K562 (cell line): ENCODE results near the gene KCNJ12. TPM values are rescaled to one million over a fixed set of nuclear protein-coding genes. Genes with fewer than 3 reads are reported as not detected.

Experiments used
- ATAC-seq: fragments of 200-7000 bp; cut with Tn5 transposase; 3 replicates; pipeline ENCODE4 v1.9.1; 2020; ENCODE audit warnings: moderate library complexity
- BruUV-seq: library from RNA; stranded (reverse); fragments of 400-500 nt; replicated peaks from 2 replicates; lab custom pipeline; 2021; lab: Mats Ljungman, UMichigan
- CTCF ChIA-PET: fragments of 300-600 bp; formaldehyde crosslinking; extraction: SDS; loops from one replicate; lab custom pipeline; 2021; ENCODE audit warnings: low intra/inter-chr PET ratio; lab: Yijun Ruan, JAX
- POLR2A ChIA-PET: fragments of 300-600, 350-650 bp; sonication (Branson Sonifier 250); formaldehyde crosslinking; extraction: SDS; loops from one replicate; lab custom pipeline; 2021; ENCODE audit warnings: antibody characterized with exemption, inconsistent platforms; lab: Yijun Ruan, JAX
- DNase-seq, 4 experiments: peaks; one replicate each; pipeline versions ENCODE4 v3.0.0 to v3.0.0-alpha.2; 2011 to 2018; ENCODE audit warnings: low spot score in 3 of 4, mixed read lengths in 3 of 4; ENCODE audit errors: extremely low read depth in 1 of 4
- FAIRE-seq: peaks from 2 replicates; lab custom pipeline; 2011; peaks lifted over from hg19 to GRCh38; lab: Jason Lieb, UNC
- H2AFZ ChIP-seq: 2 replicates; pipeline ENCODE4 v1.6.0; 2011; ENCODE audit warnings: low read depth, low read length, control low read depth, inconsistent platforms
- H3K27ac ChIP-seq: fragments of 200-600 bp; 3 replicates; pipeline ENCODE4 v1.8.0; 2011; ENCODE audit warnings: low read depth, mild to moderate bottlenecking, control low read depth, inconsistent platforms, low read length, moderate library complexity, mixed read lengths; ENCODE audit errors: extremely low read depth
- H3K27me3 ChIP-seq, 2 experiments: fragments of 300-600 bp in 1 of 2; 2 replicates in 1 of 2; 3 replicates in 1 of 2; pipeline versions ENCODE4 v1.6.0 to v1.8.0; 2011; ENCODE audit warnings: inconsistent platforms in 2 of 2, low read length in 2 of 2, mild to moderate bottlenecking in 1 of 2, mixed read lengths in 1 of 2, moderate library complexity in 1 of 2; ENCODE audit not compliant: control insufficient read depth in 2 of 2, insufficient read depth in 2 of 2
- H3K36me3 ChIP-seq: fragments of 300-600 bp; 3 replicates; pipeline ENCODE4 v1.8.0; 2011; ENCODE audit warnings: mild to moderate bottlenecking, low read length, inconsistent platforms; ENCODE audit not compliant: control insufficient read depth, insufficient read depth
- H3K4me1 ChIP-seq, 2 experiments: fragments of 200-600 bp in 1 of 2; replicated peaks in 1 of 2; 2 replicates in 1 of 2; 3 replicates in 1 of 2; pipeline versions ENCODE4 v1.5.1 to v1.8.0; 2011; ENCODE audit warnings: inconsistent platforms in 2 of 2, low read length in 2 of 2, mild to moderate bottlenecking in 1 of 2, mixed read lengths in 1 of 2, moderate library complexity in 1 of 2; ENCODE audit not compliant: control insufficient read depth in 2 of 2, insufficient read depth in 2 of 2
- H3K4me2 ChIP-seq: 2 replicates; pipeline ENCODE4 v1.6.1; 2011; ENCODE audit warnings: low read length, control low read depth, inconsistent platforms, mixed read lengths; ENCODE audit not compliant: insufficient read depth
- H3K4me3 ChIP-seq: fragments of 200-600 bp; sonication (generic), shearing (Covaris generic); 2 replicates; pipeline ENCODE4 v1.5.1; 2016; ENCODE audit warnings: control low read depth, inconsistent platforms
- H3K79me2 ChIP-seq: fragments of 200-600 bp; 3 replicates; pipeline ENCODE4 v1.8.0; 2011; ENCODE audit warnings: low read length, inconsistent platforms; ENCODE audit not compliant: control insufficient read depth, insufficient read depth
- H3K9ac ChIP-seq, 2 experiments: 2 replicates each; pipeline versions ENCODE4 v1.6.0 to v1.6.1; 2011; ENCODE audit warnings: low read depth in 2 of 2, low read length in 2 of 2, control low read depth in 1 of 2, inconsistent platforms in 1 of 2, mild to moderate bottlenecking in 1 of 2, mixed read lengths in 1 of 2; ENCODE audit not compliant: insufficient read depth in 1 of 2
- H3K9me1 ChIP-seq: one replicate; pipeline ENCODE4 v1.6.0; 2011; ENCODE audit warnings: inconsistent platforms, mild to moderate bottlenecking, low read length, moderate library complexity; ENCODE audit not compliant: control insufficient read depth, insufficient read depth
- H3K9me3 ChIP-seq: replicated peaks from 2 replicates; pipeline ENCODE4 v1.5.1; 2011; ENCODE audit warnings: low read depth, low read length, inconsistent platforms; ENCODE audit not compliant: control insufficient read depth, insufficient read depth
- H4K20me1 ChIP-seq: replicated peaks from 2 replicates; pipeline ENCODE4 v1.6.1; 2011; ENCODE audit warnings: low read length, inconsistent platforms, mixed read lengths; ENCODE audit not compliant: control insufficient read depth, insufficient read depth
- CCNT2 ChIP-seq: IDR thresholded peaks from 2 replicates; pipeline ENCODE4 v1.6.1; 2011; ENCODE audit warnings: borderline replicate concordance, low read depth, mild to moderate bottlenecking, moderate library complexity, mixed read lengths, low read length; ENCODE audit not compliant: insufficient read length; ENCODE audit errors: extremely low read depth
- CREB5 ChIP-seq: fragments of 250-450 bp; sonication (Bioruptor Pico); IDR thresholded peaks from 2 replicates; pipeline ENCODE4 v1.5.0; 2020; ENCODE audit warnings: mild to moderate bottlenecking
- PKNOX1 ChIP-seq: fragments of 450-650 bp; IDR thresholded peaks from 2 replicates; pipeline ENCODE4 v1.6.1; 2016
- POLR2G ChIP-seq: fragments of 200-400 bp; formaldehyde crosslinking; IDR thresholded peaks from 2 replicates; pipeline ENCODE4 v1.6.1; 2017; ENCODE audit warnings: low read depth, mild to moderate bottlenecking, antibody characterized with exemption, low read length, moderate library complexity
- SNRNP70 ChIP-seq: fragments of 200-400 bp; formaldehyde crosslinking; optimal IDR thresholded peaks from 2 replicates; pipeline ENCODE3; 2017; ENCODE audit warnings: low read depth, low read length
- ZNF217 ChIP-seq: sonication (generic); formaldehyde crosslinking; IDR thresholded peaks from 2 replicates; pipeline ENCODE4 v1.8.0; 2022; ENCODE audit warnings: mild to moderate bottlenecking, missing genetic modification reagents
- ZNF699 ChIP-seq: fragments of 250-450 bp; sonication (Bioruptor Pico); IDR thresholded peaks from 2 replicates; pipeline ENCODE4 v1.8.0; 2021; ENCODE audit warnings: mild to moderate bottlenecking, moderate library complexity; ENCODE audit not compliant: insufficient replicate concordance
- WGBS: fragments of 100-300 bp; shearing (Covaris generic); methylation state at CpG from one replicate; pipeline ENCODE4 v1.1.6; 2016; ENCODE audit warnings: low coverage, mixed read lengths; ENCODE audit not compliant: insufficient coverage; ENCODE audit errors: missing lambda C conversion rate; 5-methylcytosine and 5-hydroxymethylcytosine counted together
- in situ Hi-C: fragments of 300-500 bp; cut with MboI; formaldehyde crosslinking; loops from 4 replicates; pipeline ENCODE4 v1.15.0; 2018; ENCODE audit warnings: inconsistent platforms, mixed read lengths
- intact Hi-C: fragments of 100-400 bp; cut with micrococcal nuclease; formaldehyde crosslinking; loops from 2 replicates; pipeline ENCODE4 v1.14.2; 2022
- polyA plus RNA-seq, 8 experiments: library from polyadenylated mRNA; depleted of rRNA in 4 of 8; stranded (reverse) in 5 of 8; unstranded in 3 of 8; fragments of >200 nt; fragmentation: Nextera tagmentation in 2 of 8; fragmentation: Illumina TruSeq in 1 of 8; extraction: Ambion mirVana in 2 of 8; extraction: Trizol in 1 of 8; gene quantifications; 2 replicates each; pipeline versions ENCODE4 v1.2.1 to v1.2.3, GENCODE V29; 2011 to 2014; ENCODE audit warnings: inconsistent platforms in 1 of 8, missing spikeins in 1 of 8
- total RNA-seq, 7 experiments: library from RNA; depleted of rRNA in 6 of 7; stranded (reverse); fragments of >200 nt in 6 of 7; fragmentation: Illumina TruSeq in 2 of 7; extraction: Trizol in 2 of 7; gene quantifications; 2 replicates each; pipeline versions ENCODE4 v1.2.1 to v1.2.3, GENCODE V29; 2011 to 2021; ENCODE audit warnings: low replicate concordance in 1 of 7

Gene KCNJ12
- total and polyA plus RNA-seq, 9 of the 15 experiments (the other 6 are each of a cell fraction or from before 2014, with no cell fraction given), result 0.02 TPM; not detected in 8

GRCh38 chr17:21377705-21378396, 1.7 kb downstream of the KCNJ12 start (continued):
- TF ChIP-seq CREB5 (CRISPR knock-in tag) (no peak), CCNT2 (no peak), PKNOX1 (no peak), SNRNP70 (no peak), ZNF217 (CRISPR knock-in tag) (no peak), ZNF699 (CRISPR knock-in tag) (no peak)

GRCh38 chr17:21378553-21378952, 2.4 kb downstream of the KCNJ12 start:
- peak in 2 of 4 experiments; percentile 17 to 22 for DNase-seq
- no peak overlapping the region for H2AFZ ChIP-seq
- TF ChIP-seq PKNOX1 (peak; percentile 40; the same call in 1 of the 2 replicates), POLR2G (no peak)
- TF ChIP-seq, all 486 proteins: peak for 1
- FAIRE-seq, result no peak
- Histone ChIP-seq H4K20me1 (no peaks in the 10 kb centered on the region; the same call in none of the 2 replicates), H3K79me2 (no peaks in the 10 kb centered on the region), H3K4me3 (no peak overlapping the region), H3K36me3 (no peaks in the 10 kb centered on the region), H3K4me2 (no peak overlapping the region), H3K4me1 (peaks cover 0 to 28% of the 10 kb centered on the region in 2 experiments; a peak in 2 of 5 replicates), H3K9ac (no peak overlapping the region), H3K9me3 (no peaks in the 10 kb centered on the region), H3K27me3 (peaks cover 0 to 16% of the 10 kb centered on the region in 2 experiments; a peak in 3 of 5 replicates), H3K9me1 (no peaks in the 10 kb centered on the region), H3K27ac (no peak overlapping the region)
- POLR2A ChIA-PET, result interaction anchor here (0.8 kb wide), 1 partner anchor 12 kb away, joined by 3 read pairs; no protein-coding TSS in a partner anchor
- in situ Hi-C loops (no loop called here), intact Hi-C loops (no loop called here)
- no TSS peak for BruUV-seq
- ATAC-seq, result 0 out of 3 replicates have a peak, but pooled peaks have one; percentile 42
- 0% methylated on average over 4 of the region's 5 CpGs for WGBS
- CTCF ChIA-PET, result no interaction called here
